ENCODE measurements around the gene UGT1A8. TPM values are rescaled to one million over a fixed set of nuclear protein-coding genes. Genes with fewer than 3 reads are reported as not detected.

Gene UGT1A8
- total RNA-seq, 1 donor from 2014 or later: not detected

GRCh38 chr2:233821196-233821595, 203.8 kb downstream of the UGT1A8 start:
- no peaks in the 10 kb centered on the region for H3K4me1 ChIP-seq
- peaks cover 5% of the 10 kb centered on the region for H3K9me3 ChIP-seq (replicated peaks)
- TF ChIP-seq, protein P1, sequence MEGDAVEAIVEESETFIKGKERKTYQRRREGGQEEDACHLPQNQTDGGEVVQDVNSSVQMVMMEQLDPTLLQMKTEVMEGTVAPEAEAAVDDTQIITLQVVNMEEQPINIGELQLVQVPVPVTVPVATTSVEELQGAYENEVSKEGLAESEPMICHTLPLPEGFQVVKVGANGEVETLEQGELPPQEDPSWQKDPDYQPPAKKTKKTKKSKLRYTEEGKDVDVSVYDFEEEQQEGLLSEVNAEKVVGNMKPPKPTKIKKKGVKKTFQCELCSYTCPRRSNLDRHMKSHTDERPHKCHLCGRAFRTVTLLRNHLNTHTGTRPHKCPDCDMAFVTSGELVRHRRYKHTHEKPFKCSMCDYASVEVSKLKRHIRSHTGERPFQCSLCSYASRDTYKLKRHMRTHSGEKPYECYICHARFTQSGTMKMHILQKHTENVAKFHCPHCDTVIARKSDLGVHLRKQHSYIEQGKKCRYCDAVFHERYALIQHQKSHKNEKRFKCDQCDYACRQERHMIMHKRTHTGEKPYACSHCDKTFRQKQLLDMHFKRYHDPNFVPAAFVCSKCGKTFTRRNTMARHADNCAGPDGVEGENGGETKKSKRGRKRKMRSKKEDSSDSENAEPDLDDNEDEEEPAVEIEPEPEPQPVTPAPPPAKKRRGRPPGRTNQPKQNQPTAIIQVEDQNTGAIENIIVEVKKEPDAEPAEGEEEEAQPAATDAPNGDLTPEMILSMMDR (IDR thresholded peaks at IDR 0.05; ENCODE audit: borderline replicate concordance): no peak
- H3K27me3 ChIP-seq (ENCODE audit: low read depth): peaks cover 30% of the 10 kb centered on the region
- intact Hi-C loops (cut with micrococcal nuclease): no loop called here
- no peaks in the 10 kb centered on the region for H3K36me3 ChIP-seq
- no peak for DNase-seq
- no peak overlapping the region for H3K27ac ChIP-seq (replicated peaks)
- H3K4me3 ChIP-seq: no peak overlapping the region

DNA sequence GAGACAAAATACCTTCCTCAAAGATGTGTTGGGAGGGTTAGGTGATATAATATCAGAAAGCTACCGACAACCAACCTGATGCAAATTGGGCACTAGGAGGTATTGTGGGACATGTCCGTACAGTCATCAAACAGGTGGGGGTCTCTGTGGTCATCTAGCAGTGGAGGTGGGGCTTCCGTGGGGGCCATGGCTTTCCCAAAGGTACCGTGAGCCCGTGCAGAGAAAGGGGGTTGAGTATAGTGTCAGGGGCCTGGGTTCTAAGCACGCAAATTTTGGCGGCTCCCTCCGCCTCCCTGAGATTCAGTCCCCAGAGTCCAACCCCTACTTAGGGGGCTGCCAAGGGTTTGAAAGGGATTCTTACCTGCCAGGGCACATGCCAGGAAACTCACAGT, 204.3 kb downstream of the UGT1A8 start:
- TF ChIP-seq, protein P1 (IDR thresholded peaks at IDR 0.05; ENCODE audit: borderline replicate concordance): no peak
- Histone ChIP-seq H3K27me3 (ENCODE audit: low read depth) (peaks cover 30% of the 10 kb centered on the region), H3K4me3 (no peak overlapping the region), H3K36me3 (no peaks in the 10 kb centered on the region), H3K4me1 (no peaks in the 10 kb centered on the region), H3K27ac (replicated peaks) (no peak overlapping the region), H3K9me3 (replicated peaks) (peaks cover 7% of the 10 kb centered on the region)
- DNase-seq: no peak
- intact Hi-C loops (cut with micrococcal nuclease): no loop called here

GRCh38 chr2:233822101-233822771, 204.8 kb downstream of the UGT1A8 start:
- H3K4me3 ChIP-seq: no peak overlapping the region
- intact Hi-C loops (cut with micrococcal nuclease): no loop called here
- no peaks in the 10 kb centered on the region for H3K36me3 ChIP-seq
- no peak overlapping the region for H3K27ac ChIP-seq (replicated peaks)
- peaks cover 8% of the 10 kb centered on the region for H3K9me3 ChIP-seq (replicated peaks)
- H3K4me1 ChIP-seq: no peaks in the 10 kb centered on the region
- DNase-seq: no peak
- H3K27me3 ChIP-seq (ENCODE audit: low read depth): peaks cover 30% of the 10 kb centered on the region
- TF ChIP-seq, protein P1 (IDR thresholded peaks at IDR 0.05; ENCODE audit: borderline replicate concordance): no peak

Other genes starting within 250 kb of the UGT1A8 start
- 20.0 TPM for gene USP40, start 50.9 kb upstream of the UGT1A8 start, total RNA-seq
- not detected for gene UGT1A10, start 18.8 kb downstream of the UGT1A8 start, total RNA-seq
- not detected for gene UGT1A9, start 54.3 kb downstream of the UGT1A8 start, total RNA-seq
- gene UGT1A7, start 64.3 kb downstream of the UGT1A8 start, total RNA-seq: not detected
- not detected for gene UGT1A6, start 75.3 kb downstream of the UGT1A8 start, total RNA-seq
- not detected for gene UGT1A5, start 95.3 kb downstream of the UGT1A8 start, total RNA-seq
- not detected for gene UGT1A4, start 101.1 kb downstream of the UGT1A8 start, total RNA-seq
- not detected for gene UGT1A3, start 111.4 kb downstream of the UGT1A8 start, total RNA-seq
- not detected for gene UGT1A1, start 142.6 kb downstream of the UGT1A8 start, total RNA-seq
- not detected for gene MROH2A, start 160.7 kb downstream of the UGT1A8 start, total RNA-seq
- 0.36 TPM for gene HJURP, start 236.9 kb downstream of the UGT1A8 start, total RNA-seq